ENCODE results near the gene MARCHF6.

GRCh38 chr5:10339958-10340357 lies 13.5 kb upstream of the MARCHF6 start:
- TF ChIP-seq CTCF (IDR thresholded peaks at IDR 0.05) (no peak), POLR2A (IDR thresholded peaks at IDR 0.05) (no peak)
